ENCODE results near the gene TNFRSF13B.
"Not testable (repeated sequence)": the region's sequence is repeated elsewhere in the genome, so short reads cannot be mapped to it uniquely, and the experiment has no call there.

TNFRSF13B gene

DNA sequence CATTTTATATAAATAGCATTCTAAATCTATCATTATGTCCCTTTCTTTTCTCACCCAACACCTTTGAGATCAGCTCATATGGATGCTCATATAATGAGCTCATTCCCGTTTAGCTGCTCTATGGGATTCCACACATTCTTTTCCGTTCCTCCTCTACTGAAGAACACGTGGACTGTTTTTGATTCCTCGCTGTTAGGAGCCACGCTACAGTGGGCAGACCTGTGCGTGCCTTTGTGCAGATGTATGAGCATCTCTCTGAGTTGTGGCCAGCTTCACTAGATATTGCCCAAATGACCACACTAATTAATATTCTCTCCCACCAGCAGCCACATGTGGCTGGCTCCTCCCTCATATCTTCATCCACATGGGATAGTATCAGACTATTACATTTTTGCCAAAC, 6.0 kb upstream of the TNFRSF13B start:
- no peak overlapping the region for H3K4me3 ChIP-seq
- TF ChIP-seq, protein P1, sequence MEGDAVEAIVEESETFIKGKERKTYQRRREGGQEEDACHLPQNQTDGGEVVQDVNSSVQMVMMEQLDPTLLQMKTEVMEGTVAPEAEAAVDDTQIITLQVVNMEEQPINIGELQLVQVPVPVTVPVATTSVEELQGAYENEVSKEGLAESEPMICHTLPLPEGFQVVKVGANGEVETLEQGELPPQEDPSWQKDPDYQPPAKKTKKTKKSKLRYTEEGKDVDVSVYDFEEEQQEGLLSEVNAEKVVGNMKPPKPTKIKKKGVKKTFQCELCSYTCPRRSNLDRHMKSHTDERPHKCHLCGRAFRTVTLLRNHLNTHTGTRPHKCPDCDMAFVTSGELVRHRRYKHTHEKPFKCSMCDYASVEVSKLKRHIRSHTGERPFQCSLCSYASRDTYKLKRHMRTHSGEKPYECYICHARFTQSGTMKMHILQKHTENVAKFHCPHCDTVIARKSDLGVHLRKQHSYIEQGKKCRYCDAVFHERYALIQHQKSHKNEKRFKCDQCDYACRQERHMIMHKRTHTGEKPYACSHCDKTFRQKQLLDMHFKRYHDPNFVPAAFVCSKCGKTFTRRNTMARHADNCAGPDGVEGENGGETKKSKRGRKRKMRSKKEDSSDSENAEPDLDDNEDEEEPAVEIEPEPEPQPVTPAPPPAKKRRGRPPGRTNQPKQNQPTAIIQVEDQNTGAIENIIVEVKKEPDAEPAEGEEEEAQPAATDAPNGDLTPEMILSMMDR (IDR thresholded peaks at IDR 0.05) = no peak
- no peak overlapping the region for H3K27ac ChIP-seq
- DNase-seq (ENCODE audit: low spot score) = no peak

DNA sequence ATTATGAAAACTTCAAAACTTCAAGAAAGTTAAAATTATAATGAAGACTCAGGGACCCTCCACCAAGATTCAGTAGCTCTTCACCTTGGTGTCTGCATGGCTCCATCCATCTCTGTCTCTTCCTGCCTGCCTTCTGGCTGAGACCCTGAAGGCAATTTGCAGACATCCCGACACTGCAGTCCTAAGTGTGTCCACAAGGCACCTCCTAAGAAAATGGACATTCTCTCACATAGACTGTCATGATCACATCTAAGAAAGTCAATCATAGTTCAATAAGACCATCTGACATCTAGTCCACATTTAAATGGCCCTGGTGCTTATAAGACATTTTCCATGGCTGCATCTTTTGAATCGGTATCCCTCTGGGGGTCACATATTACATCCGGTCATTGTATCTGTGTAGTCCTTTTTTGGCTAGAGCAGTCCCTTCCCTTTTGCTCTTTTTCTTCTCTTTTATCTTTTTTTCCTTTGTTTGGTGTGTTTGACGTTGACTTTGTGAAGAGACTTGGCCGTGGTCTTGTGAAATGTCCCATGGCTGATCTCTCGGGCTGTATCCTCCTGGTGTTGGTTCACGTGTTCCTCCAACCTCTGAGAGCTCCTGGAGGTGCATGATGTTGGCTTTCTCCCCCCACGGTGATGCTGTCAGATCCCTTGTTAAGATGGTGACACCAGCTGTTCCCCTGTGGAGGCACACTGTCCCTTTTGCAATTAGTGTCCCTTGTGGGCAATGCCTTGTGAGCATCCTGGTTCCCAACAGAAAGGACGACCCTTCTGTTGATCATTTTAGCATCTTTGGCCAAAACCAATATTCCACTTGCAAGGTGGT, 5.0 kb upstream of the TNFRSF13B start:
- Histone ChIP-seq H3K27ac (no peak overlapping the region), H3K4me3 (no peak overlapping the region)
- TF ChIP-seq, protein P1 (IDR thresholded peaks at IDR 0.05) = no peak
- no peak for DNase-seq (ENCODE audit: low spot score)

DNA sequence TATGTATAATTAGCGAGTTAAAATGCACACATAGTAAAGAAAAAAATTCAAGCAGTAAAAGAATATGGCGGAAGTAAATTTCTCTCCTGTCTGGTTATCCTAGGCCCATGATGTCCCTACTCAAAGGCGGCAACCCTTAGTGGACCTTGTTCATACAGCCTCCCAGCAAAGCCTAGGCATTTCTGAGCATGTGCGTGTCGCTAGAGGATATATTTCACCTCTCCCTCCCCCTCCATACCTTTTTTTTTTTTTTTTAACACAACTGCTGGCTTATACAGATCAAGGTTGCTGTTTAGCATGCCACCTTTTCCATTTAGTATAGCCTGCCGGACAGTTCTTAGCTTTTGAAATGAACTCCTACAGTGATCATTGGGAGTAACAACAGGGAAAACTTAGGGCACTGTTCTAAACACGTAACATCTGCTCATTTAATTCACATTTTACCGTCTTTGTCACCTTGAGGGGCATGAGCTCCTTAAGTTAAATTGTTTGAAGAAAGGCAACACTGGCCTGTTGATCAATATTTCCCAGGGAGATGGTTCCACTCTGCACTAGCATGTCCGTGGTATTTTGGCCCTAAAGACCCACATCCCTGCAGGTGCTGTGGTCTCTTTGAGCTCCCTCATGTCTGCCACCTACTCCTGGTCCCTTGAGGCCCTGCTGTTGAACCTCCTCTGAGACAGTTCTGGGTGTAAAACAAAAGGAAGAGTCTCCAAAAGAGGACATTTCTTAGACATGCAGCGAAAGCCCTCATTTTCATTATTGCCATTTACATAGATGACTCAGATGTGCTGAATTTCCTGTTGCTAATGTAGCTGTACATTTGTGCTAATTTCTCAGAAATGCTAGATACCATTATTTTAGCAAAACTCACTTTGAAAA, 4.1 kb upstream of the TNFRSF13B start:
- Histone ChIP-seq H3K27ac (no peak overlapping the region), H3K4me3 (no peak overlapping the region)
- TF ChIP-seq, protein P1 (IDR thresholded peaks at IDR 0.05) = no peak
- no peak for DNase-seq (ENCODE audit: low spot score)

DNA sequence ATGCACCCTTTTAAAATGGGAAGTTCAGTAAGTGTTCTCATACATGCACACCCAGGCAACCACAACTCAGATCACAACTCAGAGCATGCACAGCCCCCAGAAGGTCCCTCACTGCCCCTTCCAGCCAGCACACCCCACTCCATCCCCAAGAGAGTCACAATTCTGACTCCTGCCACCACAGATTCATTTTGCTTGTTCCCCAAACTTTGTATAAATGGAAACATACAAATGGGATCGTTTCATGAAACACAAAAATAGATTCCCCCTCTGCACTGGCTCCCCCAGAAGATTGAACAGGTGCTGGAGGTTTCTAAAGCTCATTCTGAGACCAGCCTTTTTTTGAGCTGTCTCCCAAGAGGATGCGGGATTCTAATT, 3.3 kb upstream of the TNFRSF13B start:
- TF ChIP-seq, protein P1 (IDR thresholded peaks at IDR 0.05) = no peak
- no peak overlapping the region for H3K4me3 ChIP-seq
- no peak for DNase-seq (ENCODE audit: low spot score)
- no peak overlapping the region for H3K27ac ChIP-seq

DNA sequence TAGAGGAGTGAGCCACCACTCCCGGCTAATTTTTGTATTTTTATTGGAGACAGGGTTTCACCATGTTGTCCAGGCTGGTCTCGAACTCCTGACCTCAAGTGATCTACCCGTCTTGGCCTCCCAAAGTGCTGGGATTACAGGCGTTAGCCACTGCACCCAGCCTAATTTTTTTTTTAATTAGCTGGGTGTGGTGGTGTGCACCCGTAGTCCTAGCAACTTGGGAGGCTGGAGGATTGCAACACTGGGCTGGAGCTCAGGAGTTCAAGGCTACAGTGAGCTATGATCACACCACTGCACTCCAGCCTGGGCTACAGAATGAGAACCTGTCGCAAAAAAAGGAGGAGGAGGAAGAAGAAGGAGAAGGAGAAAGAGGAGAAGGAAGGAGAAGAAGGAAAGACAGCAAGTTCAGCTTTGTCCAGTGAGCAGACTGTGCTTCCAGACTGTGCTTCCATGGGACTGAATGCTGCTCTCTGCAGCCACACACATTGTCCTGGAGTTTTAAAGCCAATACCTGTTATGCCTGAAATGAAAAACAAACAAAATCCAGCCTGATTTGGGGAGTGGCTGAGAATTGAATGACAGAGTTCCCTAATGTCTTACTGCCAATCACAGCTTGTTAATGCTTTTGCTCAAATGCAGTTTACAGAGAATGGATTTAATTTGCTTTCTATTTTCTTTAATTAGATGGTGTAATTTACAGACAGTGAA, 2.8 kb upstream of the TNFRSF13B start:
- no peak overlapping the region for H3K27ac ChIP-seq
- TF ChIP-seq, protein P1 (IDR thresholded peaks at IDR 0.05) = no peak
- DNase-seq (ENCODE audit: low spot score) = no peak
- H3K4me3 ChIP-seq = no peak overlapping the region

DNA sequence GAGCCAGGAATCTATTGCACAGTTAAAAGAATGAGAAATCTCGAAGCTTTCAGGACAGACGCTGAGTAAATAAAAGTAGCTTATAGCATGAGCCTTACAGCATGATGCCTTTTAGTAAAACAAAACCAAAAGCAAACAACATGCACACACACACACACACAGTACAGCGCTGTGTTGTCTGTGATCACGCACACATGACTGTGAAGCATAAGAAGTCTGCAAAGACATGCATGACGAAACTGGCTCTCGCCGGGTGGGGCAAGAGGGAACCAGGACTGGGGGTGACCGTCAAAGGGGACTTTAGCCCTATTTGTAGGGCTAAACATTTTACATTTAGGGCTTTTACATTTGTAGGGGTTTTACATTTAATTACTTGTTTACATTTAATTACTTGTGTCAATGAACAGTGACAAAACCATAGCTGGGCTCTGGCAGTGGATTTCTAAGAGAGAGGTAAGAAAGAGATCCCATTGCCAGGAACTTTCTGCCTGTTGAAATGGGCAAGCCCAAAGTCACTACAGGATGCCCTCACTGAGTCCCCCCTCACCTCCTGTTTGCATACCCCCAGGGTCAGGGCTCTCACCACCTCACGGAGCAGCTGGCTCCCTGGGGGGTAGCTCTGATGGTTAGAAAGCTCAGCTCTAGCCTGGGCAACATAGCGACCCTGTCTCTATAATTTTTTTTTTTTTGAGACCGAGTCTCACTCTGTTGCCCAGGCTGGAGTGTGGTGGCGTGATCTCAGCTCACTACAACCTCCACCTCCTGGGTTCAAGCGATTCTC, 2.0 kb upstream of the TNFRSF13B start:
- Histone ChIP-seq H3K4me3 (no peak overlapping the region), H3K27ac (no peak overlapping the region)
- TF ChIP-seq, protein P1 (IDR thresholded peaks at IDR 0.05) = no peak
- no peak for DNase-seq (ENCODE audit: low spot score)

DNA sequence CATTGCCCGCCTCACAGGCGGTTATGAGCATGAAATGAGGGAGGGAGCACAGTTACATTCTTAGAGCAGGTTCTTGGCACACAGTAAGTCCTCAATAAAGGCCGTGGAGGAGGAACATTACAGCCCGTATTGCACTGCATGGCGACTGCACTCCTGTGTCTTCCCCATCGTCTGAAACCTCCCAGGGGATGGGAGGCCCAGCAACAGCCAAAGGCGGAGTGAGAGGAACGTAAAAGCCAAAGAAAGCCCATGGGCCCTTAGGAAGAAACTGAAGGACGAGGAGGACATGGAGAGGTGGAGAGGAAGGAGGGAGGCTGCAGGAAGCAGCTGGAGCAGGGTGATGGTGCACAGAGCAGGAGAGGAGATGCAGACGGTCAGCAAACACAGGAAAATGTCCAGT, 1.1 kb upstream of the TNFRSF13B start:
- H3K27ac ChIP-seq; DNase-seq (ENCODE audit: low spot score); H3K4me3 ChIP-seq: not testable (repeated sequence)
